Measurements from ENCODE around the gene GRP.

The GRP gene

DNA sequence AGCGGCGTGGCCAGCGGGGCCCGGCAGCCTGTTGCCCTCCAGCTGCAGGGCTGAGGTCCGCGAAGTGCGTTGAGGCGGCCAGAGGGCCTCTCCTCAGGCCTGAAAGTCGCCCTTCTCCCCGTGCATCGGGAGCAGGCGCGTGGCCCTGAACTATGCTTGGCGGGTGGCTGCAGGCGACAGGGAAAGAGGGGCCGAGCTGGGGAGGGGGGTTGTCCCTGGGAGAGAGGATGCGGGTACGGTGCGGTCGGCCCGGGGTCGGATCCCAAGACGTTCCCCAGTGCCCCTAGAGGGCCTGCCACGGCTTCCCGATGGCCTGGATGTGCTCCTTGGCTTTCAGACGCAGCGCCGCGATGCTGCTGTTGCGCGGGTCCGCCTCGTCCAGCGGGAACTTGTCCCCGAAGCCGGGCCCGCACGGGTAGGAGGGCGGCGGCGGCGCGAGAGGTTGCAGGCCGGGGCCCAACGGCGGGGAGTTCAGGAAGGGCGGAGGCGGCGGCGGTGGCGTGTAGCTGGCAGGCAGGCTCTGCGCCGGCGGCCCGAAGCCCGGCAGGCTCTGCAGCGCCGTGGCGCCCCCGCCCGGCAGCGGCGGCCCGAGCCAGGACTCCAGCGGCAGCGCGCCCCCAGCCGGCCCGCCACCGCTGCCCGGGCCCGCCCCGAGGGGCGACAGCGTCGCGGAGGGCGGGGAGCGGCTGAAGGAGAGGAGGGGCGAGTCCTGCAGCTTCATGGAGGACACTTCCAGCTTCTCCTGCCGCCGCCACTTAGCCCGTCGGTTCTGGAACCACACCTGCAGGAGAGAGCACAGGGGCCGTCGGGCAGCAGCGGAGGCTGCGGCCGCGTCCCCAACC, 49.0 kb downstream of the GRP start:
- peak; percentile 77 for DNase-seq

- no peak for DNase-seq
Observed at GRCh38 chr18:59269563-59270119, 49.7 kb downstream of the GRP start.

DNA sequence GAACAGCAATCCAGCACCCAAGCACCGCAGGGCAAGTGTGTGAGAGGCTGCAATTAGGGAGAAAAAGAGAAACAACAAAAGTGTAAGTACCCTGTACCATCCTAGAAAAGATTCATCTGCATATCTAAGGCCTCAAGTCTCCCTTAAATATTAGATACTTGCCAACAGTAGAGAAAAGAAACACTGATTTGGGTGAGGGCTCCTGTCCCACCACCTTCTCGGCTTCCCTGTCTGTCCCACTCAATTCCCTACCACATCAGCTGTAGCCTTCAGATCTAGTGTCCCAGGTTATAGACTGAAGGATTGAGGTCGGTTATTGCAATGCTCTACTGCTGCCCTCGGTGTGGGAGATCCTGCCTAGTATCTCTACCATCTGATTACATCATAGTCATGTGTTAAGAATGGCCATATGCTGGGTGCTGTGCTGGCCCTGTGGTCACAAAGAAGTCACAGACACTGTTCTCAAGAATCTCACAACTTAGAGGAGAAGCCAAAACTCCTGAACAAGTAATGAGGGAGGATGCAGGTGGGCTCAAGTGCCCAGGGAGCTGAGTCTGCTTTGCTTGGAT, 50.8 kb downstream of the GRP start:
- peak; percentile 35 for DNase-seq

GRCh38 chr18:59271606-59272220, 51.8 kb downstream of the GRP start:
- DNase-seq = no peak

DNA sequence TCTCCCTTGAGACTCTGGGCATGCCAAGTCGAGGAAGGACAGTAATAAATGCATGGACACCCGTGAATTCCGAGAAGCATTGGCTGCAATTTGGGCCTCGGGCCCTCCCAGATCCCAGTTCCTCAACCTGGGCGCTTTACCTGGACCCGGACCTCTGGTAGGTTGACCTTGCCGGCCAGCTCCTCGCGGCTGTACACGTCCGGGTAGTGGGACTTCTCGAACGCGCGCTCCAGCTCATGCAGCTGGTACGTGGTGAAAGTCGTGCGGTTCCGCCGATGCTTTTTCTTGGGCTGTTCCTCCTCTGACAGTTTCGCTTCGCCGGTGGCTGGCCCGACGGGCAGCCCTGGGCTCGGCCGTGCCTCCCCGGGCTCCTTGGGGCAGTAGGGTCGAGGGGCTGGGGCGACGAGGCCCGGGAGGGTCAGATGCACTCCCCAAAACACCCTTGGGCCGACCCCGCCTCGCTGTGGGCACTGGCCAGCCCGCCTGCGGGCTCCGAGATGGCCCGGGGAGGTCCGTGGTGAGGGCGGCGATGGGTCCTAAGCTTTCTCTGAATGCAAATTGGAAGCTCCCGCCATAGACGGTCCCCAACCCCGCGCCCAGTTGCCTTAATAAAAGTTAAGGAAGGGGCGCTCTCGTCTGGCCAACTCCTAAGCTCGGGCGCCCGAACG, 52.4 kb downstream of the GRP start:
- no peak for DNase-seq

DNA sequence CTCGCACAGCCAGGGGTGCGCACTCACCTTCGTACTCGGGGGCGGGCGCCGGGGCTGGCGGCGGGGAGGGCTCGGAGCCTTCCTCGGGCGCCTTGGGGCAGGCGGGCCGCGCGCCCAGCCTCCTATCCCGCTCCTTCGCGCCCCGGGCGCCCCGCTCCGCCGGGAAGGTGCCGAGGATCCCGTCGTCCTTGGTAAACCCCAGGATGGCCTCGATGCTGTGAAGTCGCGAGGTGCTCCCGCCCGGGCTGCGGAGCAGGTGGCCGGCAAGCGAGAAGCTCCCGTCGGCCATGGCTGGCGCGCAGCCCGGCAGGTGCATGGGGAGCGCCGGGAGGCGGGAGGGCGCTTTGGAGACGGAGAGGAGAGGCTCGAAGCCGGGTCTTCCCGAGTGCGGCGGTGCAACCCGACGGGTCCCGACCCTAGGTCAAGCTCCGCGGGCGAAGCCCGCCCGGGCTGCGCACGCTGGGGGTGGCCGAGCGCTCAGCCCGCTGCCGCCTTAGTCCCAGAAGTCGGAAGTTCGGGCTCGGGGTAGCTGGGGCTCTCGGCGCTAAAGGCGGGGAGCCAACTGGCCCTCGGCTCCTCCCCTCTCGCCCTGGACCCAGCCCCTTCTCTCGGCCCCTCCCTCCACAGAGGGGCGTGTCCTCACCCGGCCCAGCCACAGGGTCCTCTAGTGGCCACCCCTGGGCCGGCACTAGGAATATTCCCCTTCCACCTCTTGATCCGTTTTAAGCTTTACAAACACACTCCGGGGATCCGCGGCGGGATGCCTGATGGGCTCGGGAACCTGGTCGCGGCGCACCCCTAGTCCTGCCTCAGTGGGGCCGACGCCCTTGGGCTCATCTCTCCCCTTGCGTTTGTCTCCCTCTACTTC, 53.2 kb downstream of the GRP start, which contains the start of gene RAX:
RAX (minus strand) TSS at position 564 of the 868 bp plus-strand sequence; CDS start at position 316, 248 bp downstream.
- peak; percentile 77 for DNase-seq

DNA sequence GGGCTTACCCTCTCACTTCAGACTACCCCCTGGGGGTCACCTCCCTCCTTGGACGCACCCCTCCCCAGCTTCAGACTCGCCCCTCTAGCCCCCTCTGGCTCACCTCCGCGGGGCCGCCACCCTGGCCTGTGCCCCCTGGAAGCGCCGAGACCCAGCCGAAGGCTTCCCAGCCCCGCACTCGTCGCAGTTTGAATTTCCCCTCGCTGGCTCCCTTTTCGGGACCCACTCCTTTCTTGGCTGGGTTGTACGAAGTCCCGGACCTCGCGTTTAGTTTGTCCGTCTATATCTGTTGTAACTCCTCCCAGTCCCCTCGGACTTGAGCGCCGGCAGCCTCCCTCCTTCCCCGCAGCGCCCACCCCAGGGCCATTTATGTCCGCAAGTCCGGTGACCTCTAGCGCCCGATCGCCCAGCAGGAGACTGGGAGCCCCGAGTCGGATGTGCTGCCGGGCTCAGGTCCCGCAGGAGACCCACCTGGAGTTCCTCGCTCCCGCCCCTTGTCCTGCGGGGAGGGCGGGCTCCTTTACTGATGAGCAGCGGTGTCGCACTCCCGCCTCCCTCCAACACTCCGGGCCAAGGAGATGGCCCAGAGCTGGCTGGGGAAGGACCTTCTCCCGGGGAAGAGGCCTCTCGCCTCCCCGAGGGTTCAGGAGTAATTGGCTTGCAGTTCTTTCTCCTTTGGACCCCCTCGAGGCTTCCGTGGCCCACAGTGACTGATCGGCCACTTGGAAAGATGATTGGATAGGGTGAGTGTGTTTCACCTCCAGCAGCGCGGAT, 54.0 kb downstream of the GRP start:
- no peak for DNase-seq

DNA sequence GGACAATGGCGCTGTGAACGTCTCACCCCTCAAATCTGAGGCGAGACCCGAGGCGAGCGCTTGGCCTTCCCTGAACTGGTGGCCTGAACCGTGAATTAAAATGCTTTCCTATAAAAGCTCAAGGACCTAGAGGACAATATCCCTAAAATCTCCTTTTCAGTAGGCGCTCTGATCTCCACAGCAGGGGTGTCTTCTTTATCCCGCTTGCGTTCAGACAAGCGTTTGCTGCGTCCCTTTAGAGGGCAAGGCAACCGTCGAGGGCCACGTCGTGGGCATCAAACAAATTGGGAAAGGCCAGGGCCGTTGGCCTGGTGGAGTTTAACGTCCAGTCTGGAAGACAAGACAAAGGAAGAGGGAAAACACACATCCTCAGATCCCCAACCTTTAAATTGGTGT, 54.6 kb downstream of the GRP start:
- DNase-seq = no peak

GRCh38 chr18:59275406-59275949, 55.5 kb downstream of the GRP start:
- DNase-seq = no peak

- no peak for DNase-seq
Observed at GRCh38 chr18:59276047-59276446, 56.1 kb downstream of the GRP start.

DNA sequence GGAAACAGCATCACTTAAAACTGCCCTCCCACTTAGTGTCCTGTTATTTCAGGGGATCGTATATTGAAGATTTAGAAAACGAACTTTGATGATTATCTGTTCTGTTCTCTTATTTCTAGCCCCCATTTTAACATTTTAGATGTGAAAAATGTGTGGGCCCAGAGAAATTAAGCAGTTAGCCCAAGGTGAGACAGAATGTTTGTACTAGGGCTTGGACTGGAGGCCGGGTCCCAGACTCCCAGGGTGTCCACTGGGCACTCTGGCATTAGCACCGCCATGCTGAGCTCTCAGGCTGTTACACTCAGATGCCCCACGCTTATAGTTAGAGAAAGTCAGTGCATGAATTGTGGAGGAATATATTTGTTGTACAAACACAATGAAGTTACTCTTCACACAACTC, 58.8 kb downstream of the GRP start:
- DNase-seq = no peak

DNA sequence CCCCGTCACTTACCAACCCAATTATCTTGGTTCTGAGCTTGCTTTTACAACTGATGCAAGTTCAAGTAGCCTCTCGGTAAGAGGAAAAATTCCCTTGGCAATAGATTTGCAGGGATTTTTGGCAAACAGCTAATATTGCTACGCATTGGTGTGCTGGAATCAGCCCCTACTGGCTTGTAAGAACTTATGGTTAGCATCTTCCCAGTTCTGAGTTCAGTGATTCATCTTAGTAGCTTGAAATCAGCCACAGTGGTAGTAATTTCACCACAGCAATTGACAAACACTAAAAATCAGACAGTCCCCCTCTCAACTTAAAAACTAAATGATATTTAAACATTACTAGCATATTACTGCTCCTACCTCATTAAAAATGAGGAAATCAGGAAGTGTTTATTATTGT, 59.2 kb downstream of the GRP start:
- no peak for DNase-seq

GRCh38 chr18:59279722-59280121, 59.8 kb downstream of the GRP start:
- DNase-seq = no peak
